Mucosa of rectum (tissue), 2 donors: ENCODE results near the gene PPP4C.

Experiments
- H3K27ac ChIP-seq, 2 donors: one replicate each; pipeline ENCODE4 v1.7.0; 2013; ENCODE audit warnings: inconsistent platforms in 2 of 2, low read depth in 2 of 2, low read length in 2 of 2
- H3K27me3 ChIP-seq, 2 donors: one replicate each; pipeline ENCODE4 v1.7.0; 2013; ENCODE audit warnings: low read length in 2 of 2; ENCODE audit not compliant: control insufficient read depth in 2 of 2, insufficient read depth in 2 of 2
- H3K36me3 ChIP-seq, 2 donors: one replicate each; pipeline ENCODE4 v1.7.0; 2013; ENCODE audit warnings: low read length in 2 of 2; ENCODE audit not compliant: control insufficient read depth in 2 of 2, insufficient read depth in 2 of 2
- H3K4me1 ChIP-seq, 2 donors: one replicate each; pipeline ENCODE4 v1.7.0; 2013; ENCODE audit warnings: low read length in 2 of 2, mild to moderate bottlenecking in 1 of 2; ENCODE audit not compliant: control insufficient read depth in 2 of 2, insufficient read depth in 2 of 2
- H3K4me3 ChIP-seq, 2 donors: one replicate each; pipeline ENCODE4 v1.7.0; 2013; ENCODE audit warnings: low read length in 2 of 2
- H3K9ac ChIP-seq, 2 donors: one replicate each; pipeline ENCODE4 v1.7.0; 2013; ENCODE audit warnings: low read length in 2 of 2, low read depth in 1 of 2, mild to moderate bottlenecking in 1 of 2
- H3K9me3 ChIP-seq, 2 donors: one replicate each; pipeline ENCODE4 v1.7.0; 2013; ENCODE audit warnings: low read length in 2 of 2; ENCODE audit not compliant: control insufficient read depth in 2 of 2
- donor health status: healthy.
- donor health status: Normal muscosa, but diverticular disease.

PPP4C gene

GRCh38 chr16:30054959-30055553 is 20.7 kb upstream of the PPP4C start:
- H3K4me3 ChIP-seq, result no peak overlapping the region
- H3K9me3 ChIP-seq, result no peaks in the 10 kb centered on the region
- no peak overlapping the region for H3K9ac ChIP-seq
- H3K36me3 ChIP-seq, result no peaks in the 10 kb centered on the region
- H3K27ac ChIP-seq, result no peak overlapping the region
- H3K4me1 ChIP-seq, result peaks cover 7 to 10% of the 10 kb centered on the region in 2 donors
- no peaks in the 10 kb centered on the region for H3K27me3 ChIP-seq

GRCh38 chr16:30060346-30060745 is 15.4 kb upstream of the PPP4C start:
- H3K4me1 ChIP-seq, result peaks cover 13 to 14% of the 10 kb centered on the region in 2 donors
- H3K27me3 ChIP-seq, result no peaks in the 10 kb centered on the region
- H3K36me3 ChIP-seq, result no peaks in the 10 kb centered on the region
- no peaks in the 10 kb centered on the region for H3K9me3 ChIP-seq
- no peak overlapping the region for H3K9ac ChIP-seq
- no peak overlapping the region for H3K27ac ChIP-seq
- no peak overlapping the region for H3K4me3 ChIP-seq

DNA sequence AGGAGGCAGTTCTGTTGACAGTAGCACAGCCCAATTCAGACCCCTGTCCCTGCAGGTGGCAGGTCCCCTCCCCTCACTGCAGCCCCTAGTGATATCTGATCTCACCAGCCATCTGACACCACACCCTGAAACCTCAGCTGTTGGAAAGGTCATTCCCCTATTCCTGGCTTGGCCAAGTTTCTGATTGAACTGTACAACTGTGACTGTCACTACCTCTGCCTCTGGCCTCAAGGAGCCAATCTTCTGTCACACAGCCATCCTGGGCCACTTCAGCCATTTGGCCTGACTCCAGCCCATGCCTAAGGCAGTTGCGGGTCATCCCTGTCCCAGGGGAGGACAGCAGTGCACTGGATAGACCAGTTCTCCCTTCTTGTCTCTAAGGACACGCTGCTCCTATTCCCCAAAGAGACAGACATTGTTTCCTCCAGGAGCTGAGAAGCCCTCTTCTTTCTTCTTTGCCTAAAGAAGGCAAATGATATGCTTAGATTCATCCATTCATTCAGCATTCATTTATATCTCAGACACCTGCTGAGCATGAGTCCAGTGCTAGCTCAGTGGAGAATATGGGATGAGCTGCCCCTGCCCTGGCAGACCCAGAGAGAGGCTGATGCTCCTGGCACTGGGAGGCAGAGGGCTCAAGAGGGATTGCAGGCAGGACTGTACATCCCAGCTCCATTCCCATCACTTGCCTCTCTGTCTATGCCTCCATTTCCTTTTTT is 14.8 kb upstream of the PPP4C start:
- Histone ChIP-seq H3K9ac (no peak overlapping the region), H3K9me3 (no peaks in the 10 kb centered on the region), H3K27me3 (no peaks in the 10 kb centered on the region), H3K36me3 (no peaks in the 10 kb centered on the region), H3K4me3 (no peak overlapping the region), H3K4me1 (peaks cover 13 to 14% of the 10 kb centered on the region in 2 donors), H3K27ac (no peak overlapping the region)

GRCh38 chr16:30063278-30063892 is 12.4 kb upstream of the PPP4C start:
- peak overlapping the region; percentile 84 to 88 for H3K9ac ChIP-seq
- no peaks in the 10 kb centered on the region for H3K9me3 ChIP-seq
- peaks cover 27 to 30% of the 10 kb centered on the region in 2 donors for H3K4me1 ChIP-seq
- peak overlapping the region; percentile 89 to 91 for H3K4me3 ChIP-seq
- H3K27me3 ChIP-seq, result no peaks in the 10 kb centered on the region
- peak overlapping the region; percentile 94 to 99 for H3K27ac ChIP-seq
- H3K36me3 ChIP-seq, result peaks cover 10 to 12% of the 10 kb centered on the region in 2 donors

DNA sequence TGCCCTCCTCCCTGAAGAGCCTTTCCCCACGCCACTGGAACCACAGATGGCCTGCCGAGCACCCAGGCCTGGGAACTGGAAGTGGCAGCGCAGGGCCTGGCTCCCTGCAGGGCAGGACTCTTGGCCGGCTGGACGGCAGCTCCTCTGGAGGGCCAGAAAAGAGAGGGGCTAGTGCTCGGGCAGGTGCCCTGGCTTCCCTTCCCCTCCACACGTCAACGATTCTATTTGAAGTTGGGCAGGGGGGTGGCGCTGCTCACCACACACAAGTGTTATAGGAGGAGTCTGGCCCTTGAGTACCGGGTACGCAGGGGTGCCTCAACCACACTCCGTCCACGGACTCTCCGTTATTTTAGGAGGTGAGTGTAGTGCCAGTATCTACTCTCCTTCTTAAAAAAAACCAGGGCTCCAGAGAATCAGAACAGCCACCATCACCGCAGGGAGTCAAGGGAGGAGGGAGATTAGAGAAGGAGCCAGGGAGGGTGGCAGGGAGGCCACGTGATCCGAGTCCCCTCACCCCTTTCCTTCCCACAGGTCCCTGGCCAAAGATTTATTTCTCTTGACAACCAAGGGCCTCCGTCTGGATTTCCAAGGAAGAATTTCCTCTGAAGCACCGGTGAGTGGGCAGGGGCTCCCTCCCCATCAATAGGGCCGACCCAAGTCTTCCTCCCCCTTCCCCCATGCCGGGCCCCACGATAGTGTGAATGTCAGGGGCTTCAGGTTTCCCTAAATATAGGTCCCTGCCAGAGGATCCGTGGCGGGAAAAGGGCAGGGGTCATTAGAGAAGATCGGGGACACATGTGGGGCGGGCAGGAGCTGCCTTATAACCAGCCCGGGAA is 11.7 kb upstream of the PPP4C start:
- Histone ChIP-seq H3K36me3 (peaks cover 18 to 20% of the 10 kb centered on the region in 2 donors), H3K9me3 (no peaks in the 10 kb centered on the region), H3K27ac (peak overlapping the region; percentile 94 to 99), H3K4me1 (peaks cover 31 to 37% of the 10 kb centered on the region in 2 donors), H3K27me3 (no peaks in the 10 kb centered on the region), H3K4me3 (peak overlapping the region; percentile 89 to 91), H3K9ac (peak overlapping the region; percentile 84 to 88)

- Histone ChIP-seq H3K9me3 (no peaks in the 10 kb centered on the region), H3K4me3 (peak overlapping the region; percentile 89 to 91), H3K36me3 (peaks cover 24 to 26% of the 10 kb centered on the region in 2 donors), H3K4me1 (peaks cover 36 to 43% of the 10 kb centered on the region in 2 donors), H3K27ac (peak overlapping the region; percentile 94 to 99), H3K9ac (peak overlapping the region; percentile 84 to 88), H3K27me3 (no peaks in the 10 kb centered on the region)
These were observed 11.1 kb upstream of the PPP4C start for GRCh38 chr16:30064729-30065101.

DNA sequence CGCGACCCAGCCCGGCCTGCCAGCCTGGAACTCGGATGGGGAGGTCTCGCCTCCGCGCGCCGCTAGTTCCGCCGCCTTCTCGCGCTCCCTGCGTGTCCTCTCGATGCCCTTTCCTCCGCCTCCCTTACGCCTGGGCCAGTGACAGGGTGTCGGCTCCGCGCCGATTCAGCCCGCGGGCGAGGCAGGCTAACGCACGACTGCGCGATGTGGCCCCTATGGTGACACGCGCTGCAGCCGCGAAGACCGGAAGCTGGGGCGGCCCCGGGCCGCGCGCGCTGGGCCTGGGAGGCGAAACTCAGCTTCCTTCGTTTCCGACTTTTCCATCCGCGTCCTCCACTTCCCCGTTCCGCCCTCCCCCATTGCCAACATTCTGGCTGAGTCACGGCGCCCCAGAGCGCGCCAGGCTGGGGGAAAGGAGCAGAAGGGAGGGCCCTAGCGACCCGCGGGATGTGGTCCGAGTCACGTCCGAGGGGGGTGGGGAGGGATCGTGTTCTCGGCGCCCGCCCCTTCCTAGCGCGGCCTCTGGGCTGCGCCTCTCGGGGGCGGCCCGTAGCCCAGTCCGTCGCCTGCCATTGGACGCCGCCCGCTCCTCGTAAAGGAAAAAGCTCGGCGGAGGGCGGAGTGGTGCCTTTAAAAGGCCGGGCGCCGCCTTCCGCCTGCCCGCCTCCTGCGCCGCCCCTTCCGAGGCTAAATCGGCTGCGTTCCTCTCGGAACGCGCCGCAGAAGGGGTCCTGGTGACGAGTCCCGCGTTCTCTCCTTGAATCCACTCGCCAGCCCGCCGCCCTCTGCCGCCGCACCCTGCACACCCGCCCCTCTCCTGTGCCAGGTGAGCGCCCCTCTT is 10.5 kb upstream of the PPP4C start, which contains the start of gene ALDOA:
Gene ALDOA, plus strand, starts transcription at position 659 of the 841 bp plus-strand sequence. CDS start 1,138 bp downstream, outside the sequence.
- Histone ChIP-seq H3K27me3 (no peaks in the 10 kb centered on the region), H3K9ac (peak within 1 kb of the TSS; percentile 98 to 100), H3K27ac (peak within 1 kb of the TSS; percentile 94 to 99), H3K4me3 (peak within 1 kb of the TSS; percentile 93 to 100), H3K4me1 (peaks cover 37 to 48% of the 10 kb centered on the region in 2 donors), H3K36me3 (peaks cover 30 to 31% of the 10 kb centered on the region in 2 donors), H3K9me3 (no peaks in the 10 kb centered on the region)

GRCh38 chr16:30065943-30066760 is 9.6 kb upstream of the PPP4C start:
- Histone ChIP-seq H3K9me3 (no peaks in the 10 kb centered on the region), H3K36me3 (peaks cover 37 to 40% of the 10 kb centered on the region in 2 donors)

More at GRCh38 chr16:30065943-30066760, 9.6 kb upstream of the PPP4C start:
- H3K27ac ChIP-seq, result peak overlapping the region; percentile 94 to 99
- H3K4me3 ChIP-seq, result peak overlapping the region; percentile 93 to 100
- peak overlapping the region; percentile 98 to 100 for H3K9ac ChIP-seq
- H3K4me1 ChIP-seq, result peaks cover 37 to 48% of the 10 kb centered on the region in 2 donors
- H3K27me3 ChIP-seq, result no peaks in the 10 kb centered on the region
